Measurements from ENCODE around the gene BPIFB2.
"Not testable (repeated sequence)": the region's sequence is repeated elsewhere in the genome, so short reads cannot be mapped to it uniquely, and the experiment has no call there.

The BPIFB2 gene

GRCh38 chr20:33034901-33035492 is 27.5 kb downstream of the BPIFB2 start:
- DNase-seq (ENCODE audit: low spot score): no peak

- no peak for DNase-seq (ENCODE audit: low spot score)
Measured at GRCh38 chr20:33037456-33037855, 30.0 kb downstream of the BPIFB2 start.

GRCh38 chr20:33038243-33038642 is 30.7 kb downstream of the BPIFB2 start:
- DNase-seq (ENCODE audit: low spot score): no peak

GRCh38 chr20:33042430-33042829 is 34.9 kb downstream of the BPIFB2 start:
- DNase-seq (ENCODE audit: low spot score): no peak

- DNase-seq (ENCODE audit: low spot score): no peak
Measured at GRCh38 chr20:33042983-33043730, 35.7 kb downstream of the BPIFB2 start.

- DNase-seq (ENCODE audit: low spot score): no peak
Measured at GRCh38 chr20:33043731-33044181, 36.3 kb downstream of the BPIFB2 start.

- not testable (repeated sequence) for DNase-seq (ENCODE audit: low spot score)
Measured at GRCh38 chr20:33045129-33045721, 37.7 kb downstream of the BPIFB2 start.

- no peak for DNase-seq (ENCODE audit: low spot score)
Measured at GRCh38 chr20:33046412-33046811, 38.9 kb downstream of the BPIFB2 start.

GRCh38 chr20:33051333-33051732 is 43.8 kb downstream of the BPIFB2 start:
- DNase-seq (ENCODE audit: low spot score): no peak

- DNase-seq (ENCODE audit: low spot score): no peak
Measured at GRCh38 chr20:33053291-33054106, 46.0 kb downstream of the BPIFB2 start, which contains the start of gene BPIFB3. Gene BPIFB3 (plus strand): TSS chr20:33053903. CDS start chr20:33055436, 1,533 bp downstream.

- no peak for DNase-seq (ENCODE audit: low spot score)
Measured at GRCh38 chr20:33054381-33054780, 46.9 kb downstream of the BPIFB2 start.

- DNase-seq (ENCODE audit: low spot score): no peak
Measured at GRCh38 chr20:33054791-33055190, 47.3 kb downstream of the BPIFB2 start.

GRCh38 chr20:33059136-33059535 is 51.6 kb downstream of the BPIFB2 start:
- DNase-seq (ENCODE audit: low spot score): no peak

GRCh38 chr20:33059741-33060390 is 52.4 kb downstream of the BPIFB2 start:
- DNase-seq (ENCODE audit: low spot score): no peak

- no peak for DNase-seq (ENCODE audit: low spot score)
Measured at GRCh38 chr20:33061658-33062028, 54.1 kb downstream of the BPIFB2 start.

GRCh38 chr20:33062105-33062824 is 54.8 kb downstream of the BPIFB2 start:
- no peak for DNase-seq (ENCODE audit: low spot score)

- DNase-seq (ENCODE audit: low spot score): no peak
Measured at GRCh38 chr20:33062825-33063149, 55.3 kb downstream of the BPIFB2 start.

- DNase-seq (ENCODE audit: low spot score): no peak
Measured at GRCh38 chr20:33063271-33063670, 55.8 kb downstream of the BPIFB2 start.

GRCh38 chr20:33064572-33065287 is 57.2 kb downstream of the BPIFB2 start:
- DNase-seq (ENCODE audit: low spot score): no peak

GRCh38 chr20:33065785-33066184 is 58.3 kb downstream of the BPIFB2 start:
- no peak for DNase-seq (ENCODE audit: low spot score)

All from SK-N-DZ (cell line).